Neural progenitor cell (in vitro differentiated cells): ENCODE measurements around the gene BCL10. TPM values are rescaled to one million over a fixed set of nuclear protein-coding genes. Genes with fewer than 3 reads are reported as not detected.

Experiments
- DNase-seq: peaks from one replicate; pipeline ENCODE4 v3.0.0-alpha.2; 2016; ENCODE audit warnings: low spot score
- H2AFZ ChIP-seq: fragments of 200-600 bp; sonication (generic); replicated peaks from 2 replicates; pipeline ENCODE4 v1.6.1; 2016; ENCODE audit warnings: antibody characterized with exemption
- H3F3A ChIP-seq: fragments of 200-600 bp; sonication (generic); 2 replicates; pipeline ENCODE4 v1.6.1; 2016; ENCODE audit warnings: antibody characterized with exemption, low read depth
- H3K27ac ChIP-seq: fragments of 200-600 bp; sonication (generic); 2 replicates; pipeline ENCODE4 v1.5.1; 2016; ENCODE audit warnings: mild to moderate bottlenecking
- H3K27me3 ChIP-seq: fragments of 200-600 bp; sonication (generic); 2 replicates; pipeline ENCODE4 v1.6.1; 2016; ENCODE audit warnings: mild to moderate bottlenecking, moderate library complexity
- H3K36me3 ChIP-seq: fragments of 200-600 bp; sonication (generic); 2 replicates; pipeline ENCODE4 v1.5.1; 2016
- H3K4me1 ChIP-seq: fragments of 200-600 bp; sonication (generic); 2 replicates; pipeline ENCODE4 v1.6.1; 2016; ENCODE audit warnings: mixed run types
- H3K4me2 ChIP-seq: fragments of 200-600 bp; sonication (generic); 2 replicates; pipeline ENCODE4 v1.6.1; 2016
- H3K4me3 ChIP-seq: fragments of 200-600 bp; sonication (generic); 2 replicates; pipeline ENCODE4 v1.5.1; 2016
- H3K79me2 ChIP-seq: fragments of 200-600 bp; sonication (generic); 2 replicates; pipeline ENCODE4 v1.6.1; 2016; ENCODE audit warnings: low read depth
- H3K9ac ChIP-seq: fragments of 200-600 bp; sonication (generic); 2 replicates; pipeline ENCODE4 v1.6.1; 2016
- H3K9me3 ChIP-seq: fragments of 200-600 bp; sonication (generic); 2 replicates; pipeline ENCODE4 v1.5.1; 2016; ENCODE audit warnings: low read depth
- H4K20me1 ChIP-seq: fragments of 200-600 bp; sonication (generic); 2 replicates; pipeline ENCODE4 v1.6.1; 2016; ENCODE audit warnings: low read depth
- H3K27ac Mint-ChIP-seq: 3 replicates; pipeline ENCODE4 v1.8.0; 2021; ENCODE audit warnings: mixed read lengths
- H3K27me3 Mint-ChIP-seq: 2 replicates; pipeline ENCODE4 v1.8.0; 2022; ENCODE audit warnings: low read depth, mild to moderate bottlenecking, inconsistent platforms, moderate library complexity, mixed read lengths; ENCODE audit not compliant: insufficient read depth
- H3K36me3 Mint-ChIP-seq: 3 replicates; pipeline ENCODE4 v1.8.0; 2021; ENCODE audit warnings: mixed read lengths
- H3K4me1 Mint-ChIP-seq: 3 replicates; pipeline ENCODE4 v1.8.0; 2021; ENCODE audit warnings: mixed read lengths
- H3K4me3 Mint-ChIP-seq: 3 replicates; pipeline ENCODE4 v1.8.0; 2021; ENCODE audit warnings: mild to moderate bottlenecking, moderate library complexity, mixed read lengths
- H3K9me3 Mint-ChIP-seq: 3 replicates; pipeline ENCODE4 v1.8.0; 2020; ENCODE audit warnings: mixed read lengths
- CTCF ChIP-seq: fragments of 200-600 bp; sonication (generic); IDR thresholded peaks from 2 replicates; pipeline ENCODE4 v1.5.1; 2017; ENCODE audit warnings: antibody characterized with exemption, mild to moderate bottlenecking
- EZH2 ChIP-seq: fragments of 200-600 bp; sonication (generic); IDR thresholded peaks from 2 replicates; pipeline ENCODE4 v1.6.1; 2017; ENCODE audit warnings: antibody characterized with exemption, mild to moderate bottlenecking, moderate library complexity
- EZH2phosphoT487 ChIP-seq: fragments of 200-600 bp; sonication (generic); IDR thresholded peaks from 2 replicates; pipeline ENCODE4 v1.6.1; 2017; ENCODE audit warnings: antibody characterized with exemption
- total RNA-seq: library from RNA; depleted of rRNA; stranded (reverse); fragments of >200 nt; gene quantifications from 2 replicates; pipeline ENCODE4 v1.2.3, GENCODE V29; 2015; ENCODE audit warnings: low replicate concordance

BCL10 gene
- total RNA-seq, 1 donor from 2014 or later: 28.2 TPM

- no peak overlapping the region for H3K27ac ChIP-seq
- H3K9ac ChIP-seq: no peak overlapping the region
- H3K4me3 ChIP-seq: no peak overlapping the region
- Mint-ChIP-seq H3K4me3 (no peak overlapping the region), H3K27ac (no peak overlapping the region), H3K9me3 (no peaks in the 10 kb centered on the region), H3K4me1 (no peaks in the 10 kb centered on the region), H3K27me3 (no peaks in the 10 kb centered on the region), H3K36me3 (peaks cover 16% of the 10 kb centered on the region)
- no peak overlapping the region for H2AFZ ChIP-seq
- peaks cover 24% of the 10 kb centered on the region for H3K79me2 ChIP-seq
- H3K9me3 ChIP-seq: no peaks in the 10 kb centered on the region
- no peak for DNase-seq
- no peak overlapping the region for H3K4me2 ChIP-seq
- no peaks in the 10 kb centered on the region for H3K4me1 ChIP-seq
- no peaks in the 10 kb centered on the region for H3F3A ChIP-seq
- H3K27me3 ChIP-seq: no peaks in the 10 kb centered on the region
- no peak for TF ChIP-seq EZH2phosphoT487
- TF ChIP-seq CTCF: no peak
- TF ChIP-seq EZH2: no peak
- H4K20me1 ChIP-seq: peaks cover 6% of the 10 kb centered on the region
- peaks cover 31% of the 10 kb centered on the region for H3K36me3 ChIP-seq
Measured at GRCh38 chr1:85268801-85269585, 7.4 kb downstream of the BCL10 start.

- no peak overlapping the region for H3K4me3 Mint-ChIP-seq
- DNase-seq: no peak
- Histone ChIP-seq H3K4me2 (no peak overlapping the region), H3K9me3 (no peaks in the 10 kb centered on the region), H4K20me1 (no peaks in the 10 kb centered on the region), H3K4me3 (no peak overlapping the region), H3K4me1 (no peaks in the 10 kb centered on the region), H3K79me2 (peaks cover 7% of the 10 kb centered on the region), H3K27me3 (no peaks in the 10 kb centered on the region), H3K27ac (no peak overlapping the region), H3K9ac (no peak overlapping the region), H3F3A (no peaks in the 10 kb centered on the region), H2AFZ (no peak overlapping the region), H3K36me3 (peaks cover 31% of the 10 kb centered on the region)
- no peaks in the 10 kb centered on the region for H3K4me1 Mint-ChIP-seq
- no peak for TF ChIP-seq EZH2
- TF ChIP-seq CTCF: no peak
- TF ChIP-seq EZH2phosphoT487: no peak
- H3K27me3 Mint-ChIP-seq: no peaks in the 10 kb centered on the region
- no peak overlapping the region for H3K27ac Mint-ChIP-seq
- peaks cover 22% of the 10 kb centered on the region for H3K36me3 Mint-ChIP-seq
- H3K9me3 Mint-ChIP-seq: peaks cover 2% of the 10 kb centered on the region
Measured at GRCh38 chr1:85267313-85267712, 9.1 kb downstream of the BCL10 start.

GRCh38 chr1:85264150-85264549 lies 12.3 kb downstream of the BCL10 start:
- Mint-ChIP-seq H3K36me3 (peaks cover 17% of the 10 kb centered on the region), H3K27ac (no peak overlapping the region), H3K27me3 (no peaks in the 10 kb centered on the region)

More at GRCh38 chr1:85264150-85264549, 12.3 kb downstream of the BCL10 start:
- Mint-ChIP-seq H3K4me1 (peaks cover 5% of the 10 kb centered on the region), H3K4me3 (no peak overlapping the region), H3K9me3 (peaks cover 2% of the 10 kb centered on the region)
- no peaks in the 10 kb centered on the region for H3K27me3 ChIP-seq
- H3K9ac ChIP-seq: no peak overlapping the region
- no peak overlapping the region for H3K4me3 ChIP-seq
- H3K27ac ChIP-seq: no peak overlapping the region
- no peak overlapping the region for H2AFZ ChIP-seq
- no peaks in the 10 kb centered on the region for H3K9me3 ChIP-seq
- peaks cover 3% of the 10 kb centered on the region for H3F3A ChIP-seq
- TF ChIP-seq EZH2phosphoT487 (no peak), CTCF (no peak), EZH2 (no peak)
- peaks cover 2% of the 10 kb centered on the region for H4K20me1 ChIP-seq
- peaks cover 19% of the 10 kb centered on the region for H3K36me3 ChIP-seq
- no peaks in the 10 kb centered on the region for H3K4me1 ChIP-seq
- no peak overlapping the region for H3K4me2 ChIP-seq
- DNase-seq: no peak
- peaks cover 3% of the 10 kb centered on the region for H3K79me2 ChIP-seq
